Activated effector memory CD4-positive, alpha-beta T cell treated with anti-CD3 and anti-CD28 coated beads, Interleukin-2, amount 50 U/mL, for 16 hours (primary cell): Measurements from ENCODE around the gene RPL7A.
A peak's percentile ranks its signal among the peaks of the same experiment; 100 is the strongest.
"Not testable (repeated sequence)": the region's sequence is repeated elsewhere in the genome, so short reads cannot be mapped to it uniquely, and the experiment has no call there.

Source experiments
- DNase-seq: peaks from one replicate; pipeline ENCODE4 v3.0.0-alpha.2; 2020

The RPL7A gene

DNA sequence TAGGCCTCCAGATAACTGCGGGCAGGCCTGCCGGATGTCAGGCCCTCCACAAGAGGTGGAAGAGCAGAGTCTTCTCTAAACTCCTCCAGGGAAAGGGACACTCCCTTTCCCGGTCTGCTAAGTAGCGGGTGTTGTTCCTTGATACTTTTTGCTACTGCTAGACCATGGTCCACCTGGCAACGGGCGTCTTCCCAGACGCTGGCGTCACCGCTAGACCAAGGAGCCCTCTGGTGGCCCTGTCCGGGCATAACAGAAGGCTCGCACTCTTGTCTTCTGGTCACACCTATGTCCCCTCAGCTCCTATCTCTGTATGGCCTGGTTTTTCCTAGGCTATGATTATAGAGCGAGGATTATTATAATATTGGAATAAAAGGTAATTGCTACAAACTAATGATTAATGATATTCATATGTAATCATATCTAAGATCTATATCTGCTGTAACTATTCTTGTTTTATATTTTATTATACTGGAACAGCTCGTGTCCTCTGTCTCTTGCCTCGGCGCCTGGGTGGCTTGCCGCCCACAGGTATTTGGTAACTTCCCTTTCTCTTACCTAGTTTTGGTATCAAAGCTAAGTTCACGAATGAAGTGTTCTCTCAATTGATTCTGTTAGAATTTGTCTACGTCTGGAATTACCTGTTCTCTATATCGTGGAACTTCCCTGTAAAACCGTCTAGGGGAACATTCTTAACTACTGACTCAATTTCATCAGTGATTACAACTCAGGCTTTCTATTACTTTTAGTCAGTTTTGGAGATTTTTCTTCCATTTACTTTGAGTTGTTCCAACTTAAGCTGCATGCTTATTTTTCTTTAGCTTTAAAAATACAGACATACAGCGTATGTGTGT lies 18.5 kb upstream of the RPL7A start:
- peak; percentile 60 for DNase-seq

DNA sequence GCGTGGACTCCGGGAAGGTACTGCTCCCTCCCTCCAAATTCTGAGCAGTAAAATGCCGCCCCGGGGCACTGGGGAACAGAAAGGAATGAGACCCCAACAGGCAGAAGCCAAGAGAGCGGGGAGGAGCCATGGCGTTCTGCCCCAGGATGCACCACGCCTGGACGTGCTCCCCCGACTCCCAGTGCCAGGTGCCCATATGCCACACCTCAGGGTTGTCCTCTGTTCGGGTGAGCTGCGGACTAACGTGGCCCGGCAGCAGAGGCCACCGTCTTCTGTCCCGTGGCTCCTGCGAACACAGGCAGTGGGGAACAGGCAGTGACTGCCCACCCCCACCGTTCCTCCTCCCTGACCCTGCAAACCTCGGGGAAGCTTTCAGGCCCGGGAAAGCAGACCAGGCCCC lies 16.8 kb upstream of the RPL7A start:
- DNase-seq = peak; percentile 44

DNA sequence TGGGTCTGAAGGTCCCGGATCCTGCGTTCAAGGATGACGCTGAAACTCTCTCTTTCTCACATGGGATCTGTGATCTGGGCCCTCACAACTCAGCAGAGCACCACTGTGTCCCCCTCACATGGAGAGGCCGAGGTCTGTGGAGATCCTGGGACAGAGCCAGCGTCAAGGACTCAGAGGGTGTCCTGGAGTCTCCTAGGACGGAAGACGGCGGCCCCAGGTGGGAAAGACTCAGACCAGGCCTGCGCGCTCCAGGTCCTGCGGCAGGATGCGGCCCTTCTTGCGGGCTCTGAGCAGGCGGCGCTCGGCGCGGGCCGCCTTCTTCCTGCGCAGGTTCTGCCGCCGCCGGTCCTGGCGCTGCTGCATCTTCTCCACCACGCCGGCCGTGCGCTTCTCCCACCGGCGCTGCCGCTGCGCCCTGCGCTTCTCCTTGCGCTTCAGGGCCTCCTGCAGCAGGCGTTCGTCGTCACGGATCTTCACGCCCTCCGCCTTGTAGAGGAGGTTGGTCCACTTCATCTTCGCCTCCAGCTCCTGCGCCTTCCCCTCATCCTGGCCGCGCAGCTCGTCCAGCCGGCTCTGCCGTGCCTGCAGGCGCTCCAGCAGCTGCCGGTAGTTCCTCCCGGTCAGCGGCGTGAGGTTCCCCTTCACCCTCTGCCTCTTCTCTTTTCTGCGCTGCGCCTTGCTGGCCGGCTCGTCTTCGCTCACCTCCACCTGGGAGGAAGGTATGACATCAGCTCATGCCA lies 16.2 kb upstream of the RPL7A start:
- peak; percentile 59 for DNase-seq

DNA sequence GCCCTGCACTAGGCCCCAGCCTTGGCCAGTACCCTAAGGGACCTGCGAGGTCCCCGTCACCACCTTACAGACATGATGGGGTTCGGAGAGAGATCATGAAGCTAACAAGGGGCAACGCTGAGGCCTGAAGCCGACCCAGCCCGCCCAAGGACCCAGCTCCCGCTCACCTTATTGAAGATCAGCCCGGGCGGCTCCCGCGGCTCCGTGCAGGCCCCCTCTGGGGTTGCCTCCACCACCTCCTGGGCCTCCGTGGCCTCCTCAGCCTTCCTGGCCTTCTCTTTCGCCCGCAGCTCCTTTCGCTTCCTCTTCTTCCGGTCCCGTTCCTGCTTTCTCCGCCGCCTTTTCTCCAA lies 15.7 kb upstream of the RPL7A start:
- DNase-seq = no peak

DNA sequence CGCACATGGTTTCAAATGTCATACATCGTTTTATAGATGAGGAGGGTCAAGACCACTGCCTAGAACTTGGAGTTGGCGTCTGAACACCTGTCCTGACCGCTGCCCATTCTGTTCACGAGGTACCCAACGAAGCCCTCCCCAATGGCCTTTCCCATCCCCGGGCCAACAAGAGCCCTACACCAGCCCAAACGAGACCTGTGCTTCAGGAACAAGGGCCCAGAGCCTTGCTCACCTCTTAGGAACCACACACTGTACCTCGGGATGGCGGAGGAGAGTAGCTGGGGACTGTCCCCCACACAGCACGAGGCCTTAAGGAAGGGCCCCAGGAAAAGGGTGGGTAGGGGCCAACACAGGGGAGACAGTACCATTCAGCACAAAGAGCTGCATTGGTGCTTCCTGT lies 15.0 kb upstream of the RPL7A start:
- no peak for DNase-seq

DNA sequence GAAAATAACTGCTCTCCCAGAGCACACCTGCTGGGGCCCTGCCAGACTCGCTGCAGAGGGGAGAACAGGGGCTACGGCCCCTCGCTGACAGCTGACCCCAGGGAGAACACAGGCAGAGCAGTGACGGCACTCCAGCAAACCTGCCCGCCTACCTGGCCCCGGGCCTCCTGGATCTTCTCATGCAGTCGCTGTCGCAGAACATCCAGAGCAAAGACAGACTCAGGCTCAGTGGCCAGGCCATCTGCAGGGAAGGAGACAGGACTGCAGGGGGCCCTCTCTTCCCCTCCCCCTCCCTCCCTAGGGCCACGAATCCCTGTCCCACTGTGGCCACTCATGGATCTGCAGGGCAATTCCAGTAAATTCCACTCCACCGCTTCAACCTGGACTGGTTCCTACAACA lies 14.5 kb upstream of the RPL7A start:
- peak; percentile 50 for DNase-seq

DNA sequence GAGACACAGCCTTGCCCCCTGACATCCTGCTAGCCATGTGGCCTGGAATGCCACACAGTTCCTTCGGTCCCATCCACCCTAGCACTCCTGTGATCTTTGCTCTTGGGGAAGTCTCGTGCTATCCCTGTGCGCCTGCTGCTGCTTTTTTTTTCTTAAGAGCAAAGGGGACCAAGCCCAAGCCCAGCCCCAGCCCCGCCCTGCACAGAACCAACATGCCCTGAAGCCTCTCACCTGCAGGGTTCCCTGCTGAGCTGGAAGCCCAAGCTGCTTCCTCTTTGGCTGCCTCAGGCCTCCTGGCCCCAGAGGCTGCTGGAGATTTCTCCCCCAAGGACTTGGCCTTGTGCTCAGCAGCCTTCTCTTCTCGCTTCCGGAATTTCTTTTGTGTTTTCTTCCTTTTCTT lies 13.9 kb upstream of the RPL7A start:
- DNase-seq = peak; percentile 48

DNA sequence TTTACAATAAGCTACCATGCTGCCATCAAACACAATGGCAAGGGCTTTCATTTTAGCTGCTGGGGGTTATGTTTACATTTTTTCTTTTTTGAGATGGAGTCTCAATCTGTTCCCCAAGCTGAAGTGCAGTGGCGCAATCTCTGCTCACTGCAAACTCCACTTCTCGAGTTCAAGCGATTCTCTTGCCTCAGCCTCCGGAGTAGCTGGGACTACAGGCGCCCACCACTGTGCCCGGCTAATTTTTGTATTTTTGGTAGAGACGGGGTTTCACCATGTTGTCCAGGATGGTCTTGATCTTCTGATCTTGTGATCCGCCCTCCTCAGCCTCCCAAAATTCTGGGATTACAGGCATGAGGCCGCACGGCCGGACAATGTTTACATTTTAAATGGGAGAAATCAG lies 13.1 kb upstream of the RPL7A start:
- not testable (repeated sequence) for DNase-seq

DNA sequence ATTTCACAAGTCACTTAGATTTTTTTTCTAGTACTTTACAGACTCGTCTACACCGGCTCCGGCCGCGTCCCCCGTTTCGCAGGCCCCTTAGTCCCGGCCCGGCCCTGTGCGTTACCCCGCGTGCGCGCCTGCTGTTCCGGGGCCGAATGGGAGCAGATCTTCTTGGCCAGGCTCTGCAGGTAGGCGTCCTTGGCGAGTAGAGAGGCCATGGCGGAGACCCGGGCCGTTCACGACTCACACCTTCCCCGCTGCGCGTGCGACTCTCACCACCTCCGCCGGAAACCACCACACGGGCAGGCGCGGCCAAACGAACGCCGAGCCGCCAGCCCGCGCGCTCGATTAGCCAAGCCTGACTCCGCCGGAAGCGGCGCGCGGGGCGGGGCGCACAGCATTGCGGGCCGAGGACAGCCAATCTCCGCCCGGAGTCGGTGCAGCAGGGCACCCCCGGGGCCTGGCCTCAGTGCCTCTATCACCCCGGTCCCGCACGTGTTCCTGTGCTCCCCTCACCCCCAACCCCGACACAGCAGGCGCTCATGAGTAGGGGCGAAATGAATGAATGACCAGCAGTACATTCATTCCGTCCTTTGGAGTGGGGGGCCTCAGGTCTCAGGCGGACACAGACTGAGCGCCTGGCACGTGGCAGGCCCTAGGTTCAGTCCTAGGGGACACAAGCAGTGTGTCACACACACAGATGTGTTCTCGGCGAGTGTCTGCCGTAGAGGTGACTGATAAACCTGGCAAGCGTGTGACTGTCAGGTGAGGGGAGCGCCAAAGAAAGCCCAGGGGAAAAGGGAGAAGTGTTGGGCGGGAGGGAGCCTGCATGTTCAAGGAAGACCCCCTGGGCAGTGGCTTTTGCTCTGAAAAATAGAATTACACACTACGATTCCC lies 11.8 kb upstream of the RPL7A start, which contains the start of gene SURF6:
Gene SURF6, minus strand, starts transcription at position 265 of the 888 bp plus-strand sequence. Its CDS starts 56 bp downstream, at position 209.
- peak; percentile 98 for DNase-seq

DNA sequence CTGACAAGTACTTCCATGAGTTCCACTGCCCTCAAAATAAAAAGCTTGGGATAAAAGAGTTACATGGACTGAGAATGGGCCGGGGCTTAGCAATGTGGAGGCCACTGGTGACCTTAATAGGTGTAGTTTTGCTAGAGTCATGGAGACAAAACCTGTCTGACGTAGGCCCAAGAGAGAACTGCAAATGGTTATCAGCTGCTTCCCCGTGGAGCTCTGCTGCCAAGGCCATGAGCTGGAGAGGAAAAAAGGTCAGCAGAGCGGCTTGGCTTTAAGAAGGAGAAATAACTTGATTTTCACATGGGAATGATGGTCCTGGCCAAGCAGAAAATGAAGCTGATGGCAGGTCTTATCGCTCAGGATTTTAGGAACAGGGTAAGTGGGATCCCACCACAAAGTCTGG lies 8.4 kb upstream of the RPL7A start:
- no peak for DNase-seq

DNA sequence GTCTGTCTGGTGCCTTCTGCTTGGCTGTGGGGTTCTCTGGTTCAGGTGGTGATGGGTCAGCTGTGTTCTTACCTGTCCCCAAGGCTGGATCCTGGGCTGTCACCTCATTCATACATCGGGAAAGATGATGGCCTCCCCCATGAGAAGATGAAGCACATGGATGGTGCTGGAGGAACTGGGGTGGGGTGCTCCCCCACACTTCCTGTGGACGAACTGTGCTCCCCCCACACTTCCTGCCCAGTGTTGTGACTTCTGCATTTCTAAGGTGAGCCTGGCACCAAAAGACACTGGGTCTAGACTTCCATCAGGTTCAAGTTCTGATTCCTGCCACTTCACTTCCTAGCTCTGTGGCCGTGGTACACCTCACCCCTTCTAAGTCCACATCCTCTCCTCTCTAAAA lies 7.8 kb upstream of the RPL7A start:
- DNase-seq = no peak

DNA sequence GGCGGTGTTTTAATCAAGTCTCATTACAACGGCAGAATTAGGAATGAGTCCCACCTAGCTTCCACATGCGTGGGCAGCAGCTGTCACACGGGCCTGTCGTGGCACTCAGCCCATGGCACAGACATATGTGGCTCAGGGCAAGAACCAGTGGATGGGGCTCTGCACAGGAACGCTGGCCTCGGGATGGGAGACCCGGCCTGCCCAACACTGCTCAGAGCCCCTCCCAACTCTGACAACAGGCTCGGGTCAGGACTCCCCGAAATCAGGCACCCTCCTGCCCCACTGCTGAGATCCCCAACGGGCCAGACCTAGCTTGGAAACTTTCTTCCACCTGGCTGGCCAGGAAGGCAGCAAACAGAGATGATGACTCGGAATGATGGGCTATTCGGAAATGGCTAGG lies 7.1 kb upstream of the RPL7A start:
- DNase-seq = no peak

DNA sequence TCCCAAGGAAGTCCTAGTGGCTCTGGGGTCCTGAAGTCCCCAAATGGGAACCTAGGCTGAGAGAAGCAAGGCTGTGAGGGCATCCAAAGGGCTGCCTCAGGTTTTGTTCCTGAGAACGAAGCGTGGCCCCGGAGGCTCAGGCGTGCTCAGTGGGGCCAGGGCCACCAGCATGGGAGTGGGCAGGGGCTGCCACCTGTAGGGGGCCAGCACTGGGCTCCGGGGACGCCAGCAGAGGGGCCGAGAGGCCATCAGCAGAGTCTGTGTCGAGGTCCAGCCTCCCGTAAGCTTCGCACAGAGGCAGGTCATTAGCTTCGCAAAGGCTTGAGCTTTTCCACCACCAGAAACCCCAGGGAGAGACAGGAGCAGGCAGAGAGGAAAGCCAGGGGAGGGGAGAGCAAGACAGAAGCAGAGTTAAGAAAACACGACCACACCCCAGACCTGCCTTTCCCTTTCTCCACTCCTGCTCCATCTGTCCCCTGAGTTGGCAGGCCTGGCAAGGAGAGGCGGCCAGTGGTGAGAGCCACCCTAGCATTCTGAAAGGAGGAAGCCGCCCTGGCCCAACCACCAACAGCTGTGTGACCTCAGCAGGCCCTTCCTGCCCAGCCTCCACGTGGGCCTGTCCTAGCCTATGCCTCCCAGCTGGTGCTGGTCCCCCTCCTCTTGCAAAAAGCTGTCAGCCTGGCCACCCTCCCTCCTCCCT lies 6.5 kb upstream of the RPL7A start:
- DNase-seq = no peak

DNA sequence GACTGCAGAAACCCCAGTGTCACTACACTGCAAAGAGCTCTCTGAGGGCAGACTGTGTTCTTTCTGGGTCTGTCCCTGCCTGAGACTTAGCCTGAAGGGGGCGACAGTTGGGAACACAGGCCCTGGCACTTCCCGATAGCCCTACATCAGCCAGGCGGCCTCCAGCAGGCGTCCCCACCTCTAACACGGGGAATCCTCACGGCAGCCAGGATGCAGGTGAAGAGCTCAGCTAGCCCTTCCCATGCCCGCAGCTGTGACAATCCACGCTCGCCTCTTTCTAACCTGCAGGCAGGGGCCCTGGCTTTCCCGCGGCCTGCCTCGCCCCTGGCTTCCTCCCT lies 6.0 kb upstream of the RPL7A start:
- no peak for DNase-seq

DNA sequence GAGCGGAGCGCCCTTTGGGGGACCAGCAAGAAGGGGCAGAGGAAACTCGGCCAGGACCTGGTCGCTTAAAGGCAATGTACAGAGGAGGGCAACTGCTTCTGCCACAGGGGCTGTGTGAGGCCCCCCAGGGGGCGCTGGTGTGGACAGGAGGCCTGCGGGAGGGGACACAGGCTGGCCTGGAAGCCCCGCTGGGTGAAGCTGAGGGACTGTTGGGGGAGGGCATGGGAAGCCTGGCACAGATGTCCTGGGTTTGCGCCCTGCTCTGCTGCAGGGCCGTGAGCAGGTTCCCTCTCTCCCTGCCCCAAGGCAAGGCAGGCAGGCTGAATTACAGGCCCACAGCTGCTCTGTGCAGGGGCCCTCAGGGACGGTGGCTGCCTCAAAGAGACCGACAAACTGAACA lies 5.4 kb upstream of the RPL7A start:
- no peak for DNase-seq

DNA sequence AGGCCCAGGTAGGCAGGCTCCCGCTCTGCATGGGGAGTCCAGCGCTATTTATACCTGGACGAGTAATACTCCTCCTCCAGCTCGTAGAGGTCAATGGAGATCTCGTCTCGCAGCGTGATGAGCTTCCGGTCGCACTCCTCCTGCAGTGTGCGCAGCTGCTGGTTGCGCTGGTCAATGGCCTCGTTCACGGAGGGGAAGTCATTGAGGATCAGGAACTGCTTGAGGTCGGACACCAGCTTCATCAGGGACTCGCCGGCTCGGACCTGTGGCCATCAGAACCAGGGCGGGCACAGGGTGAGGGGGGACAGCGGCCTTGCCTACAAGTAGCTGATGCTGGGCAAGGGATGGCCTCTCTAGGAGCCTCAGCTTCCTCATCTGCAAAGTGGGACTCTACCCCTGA lies 3.9 kb upstream of the RPL7A start:
- no peak for DNase-seq

DNA sequence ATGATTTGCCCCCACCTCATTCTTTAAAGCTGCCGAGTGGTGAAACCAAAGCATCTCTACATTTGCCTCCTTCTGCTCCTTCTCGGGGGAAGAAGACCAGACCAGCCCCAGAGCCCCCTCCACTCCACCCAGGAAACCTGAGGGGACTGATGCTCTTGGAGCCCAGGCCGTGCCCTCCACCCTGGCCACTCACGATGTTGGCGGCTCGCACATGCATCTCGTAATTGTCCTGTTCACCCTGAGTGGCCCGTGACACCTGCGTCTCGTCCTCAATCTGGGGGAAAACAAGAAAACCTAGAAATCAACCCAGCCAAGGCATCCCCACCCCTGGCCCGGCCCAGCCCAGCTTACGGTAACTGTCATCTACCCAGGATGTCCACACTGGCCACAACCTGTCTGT lies 3.0 kb upstream of the RPL7A start:
- no peak for DNase-seq

DNA sequence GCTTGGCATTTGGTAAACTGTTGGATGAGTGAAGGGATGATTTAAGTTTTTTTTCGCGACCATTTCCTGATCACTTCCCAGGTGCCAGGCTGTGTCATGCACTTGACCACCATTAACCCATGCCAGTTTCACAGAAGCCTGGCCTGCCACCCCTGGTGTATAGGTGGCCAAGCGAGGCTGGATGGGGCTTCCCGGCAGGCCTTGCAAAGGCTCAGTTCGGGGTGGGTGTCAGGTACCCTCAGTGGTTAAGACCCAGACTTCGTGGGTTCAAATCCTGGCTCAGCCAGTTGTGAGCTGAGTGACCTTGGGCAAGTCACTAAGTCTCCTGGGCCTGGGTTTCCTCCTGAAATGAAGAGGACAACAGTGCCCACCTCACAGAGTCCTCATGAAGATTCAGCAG lies 2.4 kb upstream of the RPL7A start:
- no peak for DNase-seq

DNA sequence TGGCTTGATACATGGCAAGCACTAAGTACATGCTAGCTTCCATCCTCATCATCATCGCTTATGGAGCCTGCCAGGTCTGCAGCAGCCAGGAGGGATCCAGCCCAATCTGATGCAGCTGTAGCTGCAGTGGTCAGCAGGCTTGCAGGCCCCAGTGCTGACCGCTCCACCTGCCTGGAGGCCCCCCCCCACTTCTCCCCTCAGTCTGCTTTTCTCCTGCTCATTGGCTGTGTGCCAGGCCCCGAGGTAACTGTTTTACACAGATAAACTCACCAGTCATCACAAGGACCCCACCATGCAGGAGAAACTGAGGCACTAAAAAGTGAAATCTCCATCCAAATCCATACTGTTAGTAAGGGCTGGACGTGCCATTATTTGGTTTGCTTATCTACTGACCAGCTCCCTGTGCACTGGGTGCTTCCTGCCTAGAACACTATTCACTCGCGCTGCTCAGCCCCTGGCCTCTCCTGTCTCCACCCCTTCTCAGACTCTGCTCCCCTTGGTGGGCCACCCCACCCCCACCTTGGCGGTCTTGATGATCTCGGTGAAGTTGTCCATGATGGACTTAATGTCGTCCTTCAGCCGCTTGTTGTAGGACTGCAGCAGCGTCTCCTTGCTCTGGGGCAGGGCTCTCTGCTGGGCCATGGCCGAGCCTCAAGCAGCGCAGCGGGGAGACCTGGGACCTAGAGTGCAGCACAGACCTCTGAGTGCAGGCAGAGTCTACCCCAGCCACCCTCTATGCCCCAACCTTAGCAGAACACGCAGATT lies 1.8 kb upstream of the RPL7A start:
- no peak for DNase-seq

DNA sequence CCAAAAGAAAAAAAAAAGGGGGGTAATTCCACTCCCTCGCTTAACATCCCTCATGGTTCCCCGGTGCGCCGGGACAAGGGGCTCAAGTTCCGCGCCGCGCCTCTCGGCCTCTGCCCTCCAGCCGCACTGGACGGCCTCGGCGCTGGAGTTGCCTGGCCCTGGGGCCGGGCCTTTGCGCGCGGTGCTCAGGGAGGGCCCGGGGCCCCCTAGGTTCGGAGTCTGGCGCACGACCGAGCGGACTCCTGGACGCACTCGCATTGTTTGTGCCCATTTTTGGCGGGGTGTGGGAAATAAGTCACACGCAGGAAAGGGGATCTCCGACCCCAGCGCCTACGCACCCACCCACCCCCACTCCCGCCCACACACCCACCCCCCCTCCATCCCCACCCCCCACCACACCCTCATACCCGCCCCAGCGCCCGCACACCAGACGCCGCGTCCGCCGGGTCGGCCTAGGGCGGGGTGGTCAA lies 468 bp upstream of the RPL7A start:
- DNase-seq = no peak

DNA sequence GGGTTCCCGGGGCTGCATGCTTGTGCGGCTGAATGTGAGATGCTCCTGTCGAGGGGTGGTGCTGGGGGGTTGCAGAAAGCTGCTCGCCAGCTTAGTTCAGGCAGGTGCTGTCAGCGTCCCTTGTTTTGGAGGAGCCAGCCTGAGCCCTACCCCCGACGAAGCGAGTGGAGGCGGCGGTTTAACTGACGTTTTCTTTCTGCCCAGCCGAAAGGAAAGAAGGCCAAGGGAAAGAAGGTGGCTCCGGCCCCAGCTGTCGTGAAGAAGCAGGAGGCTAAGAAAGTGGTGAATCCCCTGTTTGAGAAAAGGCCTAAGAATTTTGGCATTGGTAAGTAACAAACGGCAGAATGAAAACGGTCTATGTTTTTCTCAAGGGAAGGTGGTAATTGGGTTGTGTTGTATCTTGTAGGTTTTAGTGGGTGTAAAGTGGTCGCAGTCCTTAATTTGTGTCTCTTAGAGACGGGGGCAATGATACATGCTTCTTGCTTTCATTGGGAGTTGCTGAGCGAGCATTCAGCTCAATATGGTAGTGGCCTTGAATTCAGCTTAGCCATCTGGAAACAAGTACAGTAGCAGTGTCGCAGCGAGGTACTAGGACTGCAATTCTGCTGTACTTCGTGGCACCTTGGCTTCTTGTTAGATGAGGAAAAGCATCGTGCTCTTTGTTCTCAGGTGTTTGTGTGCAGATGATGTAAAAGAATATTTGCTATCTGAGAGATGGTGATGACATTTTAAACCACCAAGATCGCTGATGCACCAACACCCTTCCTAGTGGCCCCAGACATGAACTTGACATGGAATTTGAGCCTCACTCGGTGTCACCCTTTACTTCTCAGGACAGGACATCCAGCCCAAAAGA lies 928 bp downstream of the RPL7A start:
- no peak for DNase-seq
